Mesenchymal stem cell (in vitro differentiated cells and primary cell): ENCODE results near the gene GIMAP4.
"Not testable (repeated sequence)": the region's sequence is repeated elsewhere in the genome, so short reads cannot be mapped to it uniquely, and the experiment has no call there.

Experiments used
- DNase-seq: peaks from one replicate; pipeline ENCODE4 v3.0.0-alpha.2; 2013
- H2AFZ ChIP-seq: one replicate; pipeline ENCODE4 v1.6.1; 2013; ENCODE audit warnings: low read depth, mild to moderate bottlenecking, control low read depth, inconsistent platforms, low read length, moderate library complexity
- H2AK5ac ChIP-seq: 2 replicates; pipeline ENCODE4 v1.6.1; 2013; ENCODE audit warnings: low read length, moderate library complexity, mild to moderate bottlenecking, inconsistent platforms; ENCODE audit not compliant: severe bottlenecking
- H2BK120ac ChIP-seq: one replicate; pipeline ENCODE4 v1.6.1; 2013; ENCODE audit warnings: low read depth, mild to moderate bottlenecking, inconsistent platforms, low read length, moderate library complexity
- H2BK12ac ChIP-seq, 2 experiments: one replicate each; pipeline ENCODE4 v1.6.1; 2013; ENCODE audit warnings: inconsistent platforms in 2 of 2, low read length in 2 of 2, mild to moderate bottlenecking in 2 of 2, moderate library complexity in 2 of 2, control low read depth in 1 of 2
- H2BK15ac ChIP-seq: one replicate; pipeline ENCODE4 v1.6.1; 2013; ENCODE audit warnings: mild to moderate bottlenecking, low read depth, inconsistent platforms; ENCODE audit not compliant: poor library complexity, severe bottlenecking
- H2BK5ac ChIP-seq: 2 replicates; pipeline ENCODE4 v1.6.1; 2013; ENCODE audit warnings: low read depth, mild to moderate bottlenecking, low read length, control low read depth, inconsistent platforms; ENCODE audit not compliant: poor library complexity, severe bottlenecking
- H3K14ac ChIP-seq, 2 experiments: one replicate each; pipeline ENCODE4 v1.6.1; 2013; ENCODE audit warnings: inconsistent platforms in 2 of 2, low read length in 2 of 2, control low read depth in 1 of 2, mild to moderate bottlenecking in 1 of 2, moderate library complexity in 1 of 2
- H3K18ac ChIP-seq, 2 experiments: one replicate each; pipeline ENCODE4 v1.6.1; 2013; ENCODE audit warnings: inconsistent platforms in 2 of 2, low read length in 2 of 2, control low read depth in 1 of 2, low read depth in 1 of 2, mild to moderate bottlenecking in 1 of 2
- H3K23ac ChIP-seq, 2 experiments: one replicate each; pipeline ENCODE4 v1.6.1; 2013; ENCODE audit warnings: inconsistent platforms in 2 of 2, low read length in 2 of 2, mild to moderate bottlenecking in 2 of 2, moderate library complexity in 2 of 2, control low read depth in 1 of 2
- H3K27ac ChIP-seq: 2 replicates; pipeline ENCODE4 v1.5.1; 2013; ENCODE audit warnings: mild to moderate bottlenecking, moderate library complexity, low read length, control low read depth, inconsistent platforms; ENCODE audit not compliant: poor library complexity, severe bottlenecking
- H3K27me3 ChIP-seq, 2 experiments: 2 replicates each; pipeline versions ENCODE4 v1.6.1 to v1.7.0; 2013; ENCODE audit warnings: low read length in 2 of 2, mild to moderate bottlenecking in 2 of 2, moderate library complexity in 2 of 2, control low read depth in 1 of 2, inconsistent platforms in 1 of 2; ENCODE audit not compliant: control insufficient read depth in 1 of 2, insufficient read depth in 1 of 2
- H3K36me3 ChIP-seq, 2 experiments: 2 replicates each; pipeline versions ENCODE4 v1.6.1 to v1.7.0; 2013; ENCODE audit warnings: low read length in 2 of 2, control low read depth in 1 of 2, inconsistent platforms in 1 of 2, low read depth in 1 of 2, mild to moderate bottlenecking in 1 of 2; ENCODE audit not compliant: insufficient read depth in 2 of 2, control insufficient read depth in 1 of 2
- H3K4ac ChIP-seq, 2 experiments: one replicate each; pipeline ENCODE4 v1.6.1; 2013; ENCODE audit warnings: inconsistent platforms in 2 of 2, low read length in 2 of 2, mild to moderate bottlenecking in 2 of 2, moderate library complexity in 2 of 2, control low read depth in 1 of 2, low read depth in 1 of 2
- H3K4me1 ChIP-seq: 2 replicates; pipeline ENCODE4 v1.6.1; 2013; ENCODE audit warnings: low read depth, low read length, control low read depth; ENCODE audit not compliant: control insufficient read depth, insufficient read depth
- H3K4me2 ChIP-seq: 2 replicates; pipeline ENCODE4 v1.6.1; 2013; ENCODE audit warnings: low read length, mild to moderate bottlenecking, inconsistent platforms; ENCODE audit not compliant: poor library complexity, severe bottlenecking
- H3K4me3 ChIP-seq, 2 experiments: 2 replicates each; pipeline versions ENCODE4 v1.5.1 to v1.7.0; 2013; ENCODE audit warnings: low read length in 2 of 2, mild to moderate bottlenecking in 2 of 2, control low read depth in 1 of 2, low read depth in 1 of 2; ENCODE audit not compliant: insufficient read depth in 1 of 2
- H3K79me1 ChIP-seq: replicated peaks from 2 replicates; pipeline ENCODE4 v1.6.1; 2013; ENCODE audit warnings: mild to moderate bottlenecking, control low read depth, low read length, inconsistent platforms; ENCODE audit not compliant: poor library complexity, severe bottlenecking
- H3K9ac ChIP-seq: 2 replicates; pipeline ENCODE4 v1.7.0; 2013; ENCODE audit warnings: mild to moderate bottlenecking, low read length, moderate library complexity
- H3K9me3 ChIP-seq: 2 replicates; pipeline ENCODE4 v1.7.0; 2013; ENCODE audit warnings: mild to moderate bottlenecking, low read length; ENCODE audit not compliant: control insufficient read depth
- H4K8ac ChIP-seq: one replicate; pipeline ENCODE4 v1.6.1; 2013; ENCODE audit warnings: inconsistent platforms, mild to moderate bottlenecking, low read length, moderate library complexity
- H4K91ac ChIP-seq: one replicate; pipeline ENCODE4 v1.6.1; 2013; ENCODE audit warnings: mild to moderate bottlenecking, low read length, inconsistent platforms
- WGBS: methylation state at CpG from one replicate; pipeline ENCODE4 v1.1.7; 2013; ENCODE audit warnings: mixed read lengths; 5-methylcytosine and 5-hydroxymethylcytosine counted together

The GIMAP4 gene

GRCh38 chr7:150595361-150595760, 28.2 kb downstream of the GIMAP4 start:
- no peak overlapping the region for H3K4me2 ChIP-seq
- no peaks in the 10 kb centered on the region for H3K4me1 ChIP-seq
- H3K23ac ChIP-seq, result no peak overlapping the region
- 15% methylated on average over 1 of the region's 2 CpGs for WGBS
- no peak overlapping the region for H2AK5ac ChIP-seq
- no peak overlapping the region for H2BK5ac ChIP-seq
- peaks cover 14% of the 10 kb centered on the region for H3K9me3 ChIP-seq
- H3K79me1 ChIP-seq, result no peaks in the 10 kb centered on the region
- no peak overlapping the region for H4K91ac ChIP-seq
- H4K8ac ChIP-seq, result no peak overlapping the region
- no peak overlapping the region for H3K4ac ChIP-seq
- H3K4me3 ChIP-seq, result no peak overlapping the region
- no peak overlapping the region for H3K18ac ChIP-seq
- no peak overlapping the region for H3K27ac ChIP-seq
- no peak overlapping the region for H2BK12ac ChIP-seq
- H3K36me3 ChIP-seq, result no peaks in the 10 kb centered on the region
- no peak overlapping the region for H3K14ac ChIP-seq
- no peak overlapping the region for H2BK120ac ChIP-seq
- H2AFZ ChIP-seq, result no peak overlapping the region
- no peak overlapping the region for H2BK15ac ChIP-seq
- H3K27me3 ChIP-seq, result no peaks in the 10 kb centered on the region
- H3K9ac ChIP-seq, result no peak overlapping the region
- DNase-seq, result no peak

- H2BK5ac ChIP-seq, H4K91ac ChIP-seq, H4K8ac ChIP-seq, H3K9ac ChIP-seq, DNase-seq, H3K79me1 ChIP-seq, H3K23ac ChIP-seq, H2BK12ac ChIP-seq, H3K27ac ChIP-seq, H2AFZ ChIP-seq, H3K4ac ChIP-seq, H3K4me3 ChIP-seq, H2BK15ac ChIP-seq, H3K18ac ChIP-seq, H3K36me3 ChIP-seq, H2BK120ac ChIP-seq, H3K9me3 ChIP-seq, H3K14ac ChIP-seq, H3K4me2 ChIP-seq, H3K27me3 ChIP-seq, H2AK5ac ChIP-seq, H3K4me1 ChIP-seq: not testable (repeated sequence)
- WGBS, result 57% methylated on average over 2 of the region's 2 CpGs
Measured at GRCh38 chr7:150603600-150603999, 36.4 kb downstream of the GIMAP4 start.

- Histone ChIP-seq H2AFZ (no peak overlapping the region), H2BK15ac (no peak overlapping the region), H2BK5ac (no peak overlapping the region), H4K91ac (no peak overlapping the region), H3K23ac (no peak overlapping the region), H3K79me1 (no peaks in the 10 kb centered on the region), H3K4me1 (no peaks in the 10 kb centered on the region), H3K18ac (no peak overlapping the region), H3K4me2 (no peak overlapping the region), H2BK12ac (no peak overlapping the region), H3K27me3 (no peaks in the 10 kb centered on the region), H2BK120ac (no peak overlapping the region), H2AK5ac (no peak overlapping the region), H3K9me3 (no peaks in the 10 kb centered on the region), H3K4ac (no peak overlapping the region), H3K4me3 (no peak overlapping the region), H3K27ac (no peak overlapping the region), H3K36me3 (no peaks in the 10 kb centered on the region), H4K8ac (no peak overlapping the region), H3K9ac (no peak overlapping the region), H3K14ac (no peak overlapping the region)
- 88% methylated on average over 1 of the region's 1 CpG for WGBS
- DNase-seq, result no peak
Measured at GRCh38 chr7:150610233-150610632, 43.0 kb downstream of the GIMAP4 start.

GRCh38 chr7:150612925-150613324, 45.7 kb downstream of the GIMAP4 start:
- no peak overlapping the region for H2BK120ac ChIP-seq
- H3K14ac ChIP-seq, result no peak overlapping the region
- no peak overlapping the region for H2AFZ ChIP-seq
- no peak for DNase-seq
- no peak overlapping the region for H2BK5ac ChIP-seq
- no peak overlapping the region for H3K23ac ChIP-seq
- H3K27me3 ChIP-seq, result no peaks in the 10 kb centered on the region
- no peaks in the 10 kb centered on the region for H3K36me3 ChIP-seq
- H3K4me3 ChIP-seq, result no peak overlapping the region
- no peaks in the 10 kb centered on the region for H3K4me1 ChIP-seq
- H3K9me3 ChIP-seq, result no peaks in the 10 kb centered on the region
- WGBS, result 34% methylated on average over 2 of the region's 3 CpGs
- no peak overlapping the region for H2BK15ac ChIP-seq
- H3K9ac ChIP-seq, result no peak overlapping the region
- H4K8ac ChIP-seq, result no peak overlapping the region
- no peak overlapping the region for H3K27ac ChIP-seq
- H3K79me1 ChIP-seq, result no peaks in the 10 kb centered on the region
- no peak overlapping the region for H2AK5ac ChIP-seq
- no peak overlapping the region for H3K4me2 ChIP-seq
- no peak overlapping the region for H3K18ac ChIP-seq
- H3K4ac ChIP-seq, result no peak overlapping the region
- H4K91ac ChIP-seq, result no peak overlapping the region
- no peak overlapping the region for H2BK12ac ChIP-seq
